Measurements from ENCODE around the gene TMTC2. TPM values are rescaled to one million over a fixed set of nuclear protein-coding genes. Genes with fewer than 3 reads are reported as not detected.

The TMTC2 gene
- total RNA-seq, 5 donors from 2014 or later (not counting 1 experiment from before 2014, with no cell fraction given) = 3.6 to 5.4 (median 4.4) TPM

GRCh38 chr12:82883394-82884355 lies 197.0 kb downstream of the TMTC2 start:
- Mint-ChIP-seq H3K27me3 (no peaks in the 10 kb centered on the region), H3K4me3 (no peak overlapping the region), H3K9me3 (no peaks in the 10 kb centered on the region), H3K4me1 (no peaks in the 10 kb centered on the region), H3K36me3 (no peaks in the 10 kb centered on the region), H3K27ac (no peak overlapping the region)
- Histone ChIP-seq H3K9me3 (no peaks in the 10 kb centered on the region), H3K27me3 (replicated peaks in 1 of 2; ENCODE audit: control insufficient read depth in 2 of 2, extremely low read depth in 1 of 2, insufficient read depth in 2 of 2, low read length in 1 of 2) (no peaks in the 10 kb centered on the region), H3K4me1 (ENCODE audit: control insufficient read depth in 1 of 2, extremely low read depth in 1 of 2, insufficient read depth in 2 of 2, low read length in 2 of 2) (no peaks in the 10 kb centered on the region), H3K36me3 (ENCODE audit: control insufficient read depth in 2 of 2, extremely low read depth in 1 of 2, insufficient read depth in 1 of 2, low read length in 1 of 2) (no peaks in the 10 kb centered on the region), H3K27ac (ENCODE audit: low read length) (no peak overlapping the region), H3K4me3 (ENCODE audit: control insufficient read depth in 1 of 2, extremely low read depth in 1 of 2, low read length in 1 of 2) (no peak overlapping the region)
- WGBS (ENCODE audit: insufficient coverage) = no CpG with 5 or more reads among the region's 8 CpGs
- DNase-seq (no peak), ATAC-seq (replicated peaks in 1 of 4) (no peak)
- ChIA-PET POLR2A (no interaction called here), CTCF (no interaction called here)

GRCh38 chr12:82886671-82887340 lies 200.1 kb downstream of the TMTC2 start:
- Mint-ChIP-seq H3K4me1 (no peaks in the 10 kb centered on the region), H3K27me3 (no peaks in the 10 kb centered on the region), H3K9me3 (no peaks in the 10 kb centered on the region), H3K4me3 (no peak overlapping the region), H3K27ac (no peak overlapping the region), H3K36me3 (no peaks in the 10 kb centered on the region)
- H3K27me3 ChIP-seq (replicated peaks in 1 of 2; ENCODE audit: control insufficient read depth in 2 of 2, extremely low read depth in 1 of 2, insufficient read depth in 2 of 2, low read length in 1 of 2) = no peaks in the 10 kb centered on the region
- H3K4me1 ChIP-seq (ENCODE audit: control insufficient read depth in 1 of 2, extremely low read depth in 1 of 2, insufficient read depth in 2 of 2, low read length in 2 of 2) = no peaks in the 10 kb centered on the region
- H3K4me3 ChIP-seq (ENCODE audit: control insufficient read depth in 1 of 2, extremely low read depth in 1 of 2, low read length in 1 of 2) = no peak overlapping the region
- no peak for DNase-seq
- no CpG with 5 or more reads among the region's 2 CpGs for WGBS (ENCODE audit: insufficient coverage)
- no peaks in the 10 kb centered on the region for H3K9me3 ChIP-seq
- no peaks in the 10 kb centered on the region for H3K36me3 ChIP-seq (ENCODE audit: control insufficient read depth in 2 of 2, extremely low read depth in 1 of 2, insufficient read depth in 1 of 2, low read length in 1 of 2)
- CTCF ChIA-PET = interaction anchor here in 1 of 2 donors (0.5 kb wide), 1 partner anchor 11 kb away, joined by 3 read pairs; no protein-coding TSS in a partner anchor
- POLR2A ChIA-PET = no interaction called here
- no peak overlapping the region for H3K27ac ChIP-seq (ENCODE audit: low read length)
- ATAC-seq (replicated peaks in 1 of 4) = no peak

GRCh38 chr12:82893896-82894295 lies 207.2 kb downstream of the TMTC2 start:
- Histone ChIP-seq H3K36me3 (ENCODE audit: control insufficient read depth in 2 of 2, extremely low read depth in 1 of 2, insufficient read depth in 1 of 2, low read length in 1 of 2) (no peaks in the 10 kb centered on the region), H3K27ac (ENCODE audit: low read length) (no peak overlapping the region), H3K4me1 (ENCODE audit: control insufficient read depth in 1 of 2, extremely low read depth in 1 of 2, insufficient read depth in 2 of 2, low read length in 2 of 2) (no peaks in the 10 kb centered on the region), H3K27me3 (replicated peaks in 1 of 2; ENCODE audit: control insufficient read depth in 2 of 2, extremely low read depth in 1 of 2, insufficient read depth in 2 of 2, low read length in 1 of 2) (no peaks in the 10 kb centered on the region), H3K9me3 (no peaks in the 10 kb centered on the region), H3K4me3 (ENCODE audit: control insufficient read depth in 1 of 2, extremely low read depth in 1 of 2, low read length in 1 of 2) (no peak overlapping the region)
- no peak overlapping the region for H3K4me3 Mint-ChIP-seq
- no peak overlapping the region for H3K27ac Mint-ChIP-seq
- CTCF ChIA-PET = no interaction called here
- no peaks in the 10 kb centered on the region for H3K36me3 Mint-ChIP-seq
- WGBS (ENCODE audit: insufficient coverage) = 75% methylated on average over 5 of the region's 5 CpGs
- no peaks in the 10 kb centered on the region for H3K27me3 Mint-ChIP-seq
- no peak for ATAC-seq (replicated peaks in 1 of 4)
- no peak for DNase-seq
- H3K9me3 Mint-ChIP-seq = peaks cover 0 to 5% (median 0%) of the 10 kb centered on the region in 3 donors
- POLR2A ChIA-PET = no interaction called here
- no peaks in the 10 kb centered on the region for H3K4me1 Mint-ChIP-seq

GRCh38 chr12:82896277-82896676 lies 209.6 kb downstream of the TMTC2 start:
- CTCF ChIA-PET = interaction anchor here in 1 of 2 donors (1.0 kb wide), 1 partner anchor 211 kb away, joined by 3 read pairs; no protein-coding TSS in a partner anchor
- no peaks in the 10 kb centered on the region for H3K36me3 ChIP-seq (ENCODE audit: control insufficient read depth in 2 of 2, extremely low read depth in 1 of 2, insufficient read depth in 1 of 2, low read length in 1 of 2)

GRCh38 chr12:82896979-82897378 lies 210.3 kb downstream of the TMTC2 start:
- no peak for ATAC-seq (replicated peaks in 1 of 4)
- Histone ChIP-seq H3K27me3 (replicated peaks in 1 of 2; ENCODE audit: control insufficient read depth in 2 of 2, extremely low read depth in 1 of 2, insufficient read depth in 2 of 2, low read length in 1 of 2) (no peaks in the 10 kb centered on the region), H3K9me3 (no peaks in the 10 kb centered on the region), H3K4me3 (ENCODE audit: control insufficient read depth in 1 of 2, extremely low read depth in 1 of 2, low read length in 1 of 2) (no peak overlapping the region), H3K4me1 (ENCODE audit: control insufficient read depth in 1 of 2, extremely low read depth in 1 of 2, insufficient read depth in 2 of 2, low read length in 2 of 2) (no peaks in the 10 kb centered on the region), H3K27ac (ENCODE audit: low read length) (no peak overlapping the region), H3K36me3 (ENCODE audit: control insufficient read depth in 2 of 2, extremely low read depth in 1 of 2, insufficient read depth in 1 of 2, low read length in 1 of 2) (no peaks in the 10 kb centered on the region)
- Mint-ChIP-seq H3K9me3 (peaks cover 0 to 5% (median 0%) of the 10 kb centered on the region in 3 donors), H3K27me3 (no peaks in the 10 kb centered on the region), H3K4me1 (no peaks in the 10 kb centered on the region), H3K4me3 (no peak overlapping the region), H3K36me3 (no peaks in the 10 kb centered on the region), H3K27ac (no peak overlapping the region)
- ChIA-PET CTCF (interaction anchor here (0.6 to 1.0 kb wide), 3 partner anchors 21 to 396 kb away, joined by 3 to 5 read pairs (median 3); no protein-coding TSS in a partner anchor), POLR2A (no interaction called here)
- no peak for DNase-seq
- WGBS (ENCODE audit: insufficient coverage) = no CpG with 5 or more reads among the region's 3 CpGs

More at GRCh38 chr12:82896277-82896676, 209.6 kb downstream of the TMTC2 start:
- no peaks in the 10 kb centered on the region for H3K27me3 ChIP-seq (replicated peaks in 1 of 2; ENCODE audit: control insufficient read depth in 2 of 2, extremely low read depth in 1 of 2, insufficient read depth in 2 of 2, low read length in 1 of 2)
- WGBS (ENCODE audit: insufficient coverage) = 26% methylated on average over 2 of the region's 7 CpGs
- ATAC-seq (replicated peaks in 1 of 4) (no peak), DNase-seq (no peak)
- H3K4me1 Mint-ChIP-seq = no peaks in the 10 kb centered on the region
- no peak overlapping the region for H3K4me3 ChIP-seq (ENCODE audit: control insufficient read depth in 1 of 2, extremely low read depth in 1 of 2, low read length in 1 of 2)
- POLR2A ChIA-PET = no interaction called here
- H3K4me3 Mint-ChIP-seq = no peak overlapping the region
- H3K9me3 ChIP-seq = no peaks in the 10 kb centered on the region
- no peaks in the 10 kb centered on the region for H3K36me3 Mint-ChIP-seq
- peaks cover 0 to 5% (median 0%) of the 10 kb centered on the region in 3 donors for H3K9me3 Mint-ChIP-seq
- no peaks in the 10 kb centered on the region for H3K27me3 Mint-ChIP-seq
- no peaks in the 10 kb centered on the region for H3K4me1 ChIP-seq (ENCODE audit: control insufficient read depth in 1 of 2, extremely low read depth in 1 of 2, insufficient read depth in 2 of 2, low read length in 2 of 2)
- no peak overlapping the region for H3K27ac Mint-ChIP-seq
- H3K27ac ChIP-seq (ENCODE audit: low read length) = no peak overlapping the region

DNA sequence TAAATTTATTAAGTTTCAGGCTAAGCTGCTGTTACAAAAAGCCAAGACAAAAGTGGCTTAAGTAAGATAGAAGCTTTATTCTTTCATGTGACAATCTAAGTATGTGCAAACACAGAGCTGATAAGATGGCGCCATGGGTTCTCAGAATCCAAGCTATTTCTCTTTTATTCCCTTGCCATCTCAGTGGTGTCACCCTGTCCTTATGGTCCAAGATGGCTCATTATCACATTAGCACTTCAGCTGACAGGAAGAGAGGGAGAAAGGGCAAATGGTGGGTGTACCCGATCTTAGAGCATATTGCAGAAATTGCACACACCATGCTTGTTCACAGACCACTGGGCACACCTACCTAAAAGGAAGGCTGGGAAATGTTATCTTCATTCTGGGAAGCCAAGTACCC lies 211.7 kb downstream of the TMTC2 start:
- Histone ChIP-seq H3K27me3 (replicated peaks in 1 of 2; ENCODE audit: control insufficient read depth in 2 of 2, extremely low read depth in 1 of 2, insufficient read depth in 2 of 2, low read length in 1 of 2) (no peaks in the 10 kb centered on the region), H3K4me1 (ENCODE audit: control insufficient read depth in 1 of 2, extremely low read depth in 1 of 2, insufficient read depth in 2 of 2, low read length in 2 of 2) (no peaks in the 10 kb centered on the region), H3K4me3 (ENCODE audit: control insufficient read depth in 1 of 2, extremely low read depth in 1 of 2, low read length in 1 of 2) (no peak overlapping the region), H3K27ac (ENCODE audit: low read length) (no peak overlapping the region), H3K9me3 (no peaks in the 10 kb centered on the region), H3K36me3 (ENCODE audit: control insufficient read depth in 2 of 2, extremely low read depth in 1 of 2, insufficient read depth in 1 of 2, low read length in 1 of 2) (no peaks in the 10 kb centered on the region)
- Mint-ChIP-seq H3K4me3 (no peak overlapping the region), H3K27ac (no peak overlapping the region), H3K4me1 (no peaks in the 10 kb centered on the region), H3K9me3 (peaks cover 0 to 5% (median 0%) of the 10 kb centered on the region in 3 donors), H3K27me3 (no peaks in the 10 kb centered on the region), H3K36me3 (no peaks in the 10 kb centered on the region)
- CTCF ChIA-PET = interaction anchor here in 1 of 2 donors (0.6 kb wide), 1 partner anchor 171 kb away, joined by 3 read pairs; no protein-coding TSS in a partner anchor
- WGBS (ENCODE audit: insufficient coverage) = no CpG with 5 or more reads among the region's 2 CpGs
- ATAC-seq (replicated peaks in 1 of 4) (no peak), DNase-seq (no peak)
- POLR2A ChIA-PET = no interaction called here
